Lower lobe of right lung (tissue), 2 donors: ENCODE results near the gene CCDC15. TPM values are rescaled to one million over a fixed set of nuclear protein-coding genes. Genes with fewer than 3 reads are reported as not detected.

Experiments
- ATAC-seq, 2 donors: fragments of 200-7000 bp; cut with Tn5 transposase; one replicate each; pipeline ENCODE4 v1.9.1; 2020 to 2022; ENCODE audit warnings: mild to moderate bottlenecking in 2 of 2, moderate library complexity in 2 of 2
- DNase-seq: peaks from one replicate; pipeline ENCODE4 v3.0.0-alpha.2; 2020
- H3K27ac ChIP-seq: fragments of 200-600 bp; one replicate; pipeline ENCODE4 v1.8.0; 2022
- H3K27me3 ChIP-seq: fragments of 200-600 bp; one replicate; pipeline ENCODE4 v1.8.0; 2022; ENCODE audit warnings: low read depth
- H3K36me3 ChIP-seq: fragments of 200-600 bp; one replicate; pipeline ENCODE4 v1.8.0; 2022; ENCODE audit warnings: mild to moderate bottlenecking
- H3K4me1 ChIP-seq: fragments of 200-600 bp; one replicate; pipeline ENCODE4 v1.8.0; 2022
- H3K4me3 ChIP-seq: fragments of 200-600 bp; one replicate; pipeline ENCODE4 v1.8.0; 2022; ENCODE audit warnings: mild to moderate bottlenecking
- H3K9me3 ChIP-seq: fragments of 200-600 bp; one replicate; pipeline ENCODE4 v1.8.0; 2022
- CTCF ChIP-seq: fragments of 200-600 bp; IDR thresholded peaks from one replicate; pipeline ENCODE4 v1.8.0; 2022; ENCODE audit warnings: antibody characterized with exemption, mild to moderate bottlenecking
- intact Hi-C: fragments of 100-400 bp; cut with DNase I; formaldehyde crosslinking; loops from one replicate; pipeline ENCODE4 v1.11.0; 2022
- total RNA-seq: library from RNA; stranded (reverse); fragmentation: NEBNext Ultra II Directional; extraction: Animal tissue kit (Norgen Biotek cat#: 25700); gene quantifications from one replicate; pipeline ENCODE4 v1.2.1, GENCODE V29; 2021
- donor health status: DM: no; HTN: yes; CAD: no; lungs with severe emphysema.

Gene CCDC15
- total RNA-seq, 1 donor from 2014 or later = 1.4 TPM

DNA sequence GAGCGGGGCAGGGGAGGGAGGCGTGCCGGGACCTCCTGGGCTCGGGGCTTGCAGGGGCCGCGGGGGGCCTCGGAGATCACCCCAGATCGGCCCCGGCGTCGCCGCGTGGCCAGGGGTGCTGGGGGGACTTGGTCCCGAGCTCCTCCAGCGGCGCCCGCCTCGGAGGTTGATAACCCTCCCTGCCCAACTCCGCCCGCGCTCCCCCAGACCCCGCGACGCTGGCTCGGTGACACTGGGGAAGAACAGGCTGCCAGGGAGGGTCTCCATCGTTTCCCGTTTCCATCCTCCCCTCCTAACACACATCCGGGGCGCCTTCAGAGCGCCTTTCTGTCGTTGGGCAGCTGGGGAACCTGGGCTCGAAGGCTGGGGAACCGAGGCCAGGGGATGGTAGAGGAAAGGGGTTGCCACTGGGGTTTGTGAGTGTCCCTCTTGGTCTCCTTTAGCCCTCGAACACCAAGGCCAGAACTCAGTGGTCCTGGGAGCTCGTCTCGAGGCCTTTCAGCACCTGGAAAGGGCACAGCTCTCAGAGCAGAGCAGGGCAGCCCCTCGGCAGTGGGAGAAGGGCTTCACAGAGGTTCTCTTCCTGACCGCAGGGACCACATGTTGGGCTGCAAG is 109.5 kb downstream of the CCDC15 start:
- Histone ChIP-seq H3K27ac (peak overlapping the region; percentile 82), H3K36me3 (no peaks in the 10 kb centered on the region), H3K4me1 (peaks cover 13% of the 10 kb centered on the region), H3K9me3 (no peaks in the 10 kb centered on the region), H3K27me3 (peaks cover 13% of the 10 kb centered on the region), H3K4me3 (peak overlapping the region; percentile 75)
- peak; percentile 30 to 37 for ATAC-seq
- DNase-seq = peak; percentile 37
- intact Hi-C loops = no loop called here
- no peak for TF ChIP-seq CTCF

- peak overlapping the region; percentile 82 for H3K27ac ChIP-seq
- no peak for TF ChIP-seq CTCF
- intact Hi-C loops = no loop called here
- no peaks in the 10 kb centered on the region for H3K36me3 ChIP-seq
- peaks cover 13% of the 10 kb centered on the region for H3K27me3 ChIP-seq
- no peaks in the 10 kb centered on the region for H3K9me3 ChIP-seq
- H3K4me1 ChIP-seq = peaks cover 17% of the 10 kb centered on the region
- peak overlapping the region; percentile 75 for H3K4me3 ChIP-seq
- ATAC-seq = no peak
- no peak for DNase-seq
Measured at GRCh38 chr11:125064070-125064469, 110.1 kb downstream of the CCDC15 start.

DNA sequence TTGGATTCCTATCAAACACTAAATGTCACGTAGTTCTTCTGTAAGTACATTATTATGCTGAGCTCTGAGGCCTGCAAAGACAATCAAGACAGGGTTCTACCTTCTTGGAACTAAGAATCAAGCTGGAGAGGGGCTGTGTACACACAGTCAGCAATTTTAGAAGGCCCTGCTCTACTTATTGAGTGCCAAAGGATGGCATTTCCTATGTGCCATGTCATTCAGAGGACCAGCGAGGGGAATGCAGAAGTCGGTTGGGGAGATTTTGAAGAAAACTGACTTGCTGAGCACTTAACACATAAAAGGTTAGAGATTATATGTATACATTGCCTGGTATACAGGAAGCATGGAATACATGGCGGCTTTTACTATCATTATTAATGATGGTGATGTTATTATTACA is 114.4 kb downstream of the CCDC15 start:
- DNase-seq (no peak), ATAC-seq (no peak)
- Histone ChIP-seq H3K9me3 (no peaks in the 10 kb centered on the region), H3K4me1 (peaks cover 36% of the 10 kb centered on the region), H3K4me3 (no peak overlapping the region), H3K27ac (no peak overlapping the region), H3K36me3 (no peaks in the 10 kb centered on the region), H3K27me3 (peaks cover 13% of the 10 kb centered on the region)
- intact Hi-C loops = no loop called here
- TF ChIP-seq CTCF = no peak

DNA sequence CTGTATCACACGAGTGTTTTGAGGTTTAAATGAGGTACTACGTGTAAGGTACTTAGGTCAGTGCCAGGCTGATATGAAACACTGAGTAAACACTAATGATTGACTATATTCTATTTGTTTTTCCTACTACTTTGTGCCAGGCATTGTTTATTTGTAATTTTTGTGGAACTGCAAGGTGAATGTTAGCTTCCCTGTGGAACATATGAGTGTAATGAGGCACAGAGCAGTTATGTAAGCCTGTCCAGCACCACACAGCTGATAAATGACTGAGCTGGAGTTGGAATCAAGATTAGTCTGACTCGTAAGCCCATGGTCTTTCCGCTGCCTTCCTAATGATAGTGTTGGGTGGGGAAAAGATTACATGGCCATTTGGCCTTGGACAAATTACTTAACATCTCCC is 115.0 kb downstream of the CCDC15 start:
- Histone ChIP-seq H3K36me3 (no peaks in the 10 kb centered on the region), H3K27ac (no peak overlapping the region), H3K9me3 (no peaks in the 10 kb centered on the region), H3K4me3 (no peak overlapping the region), H3K4me1 (peaks cover 30% of the 10 kb centered on the region), H3K27me3 (peaks cover 13% of the 10 kb centered on the region)
- intact Hi-C loops = no loop called here
- DNase-seq (no peak), ATAC-seq (no peak)
- TF ChIP-seq CTCF = no peak

DNA sequence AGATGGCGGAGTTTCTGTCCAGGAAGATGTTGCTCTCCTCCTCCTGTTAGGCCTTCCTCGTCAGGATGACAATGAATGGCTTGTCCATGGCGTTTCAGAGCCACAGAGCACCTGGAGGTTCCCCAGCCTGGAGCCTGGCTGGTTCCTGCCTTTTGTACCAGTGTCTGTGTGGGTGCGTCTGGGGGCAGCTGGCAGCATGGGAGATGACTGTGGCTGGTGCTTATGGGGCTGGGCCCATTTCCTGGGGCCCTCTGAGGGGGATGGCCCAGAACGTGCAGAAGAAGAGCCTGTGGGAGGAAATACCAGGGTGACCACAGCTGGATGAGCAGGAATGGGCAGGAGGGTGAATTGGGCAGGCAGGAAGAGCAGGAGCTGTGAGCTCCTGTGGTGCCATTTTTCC is 115.8 kb downstream of the CCDC15 start:
- Histone ChIP-seq H3K27me3 (peaks cover 13% of the 10 kb centered on the region), H3K27ac (peak overlapping the region; percentile 58), H3K36me3 (no peaks in the 10 kb centered on the region), H3K4me1 (peaks cover 25% of the 10 kb centered on the region), H3K9me3 (no peaks in the 10 kb centered on the region), H3K4me3 (no peak overlapping the region)
- DNase-seq = no peak
- ATAC-seq = no peak
- TF ChIP-seq CTCF = no peak
- intact Hi-C loops = no loop called here
